H9 (cell line): ENCODE results near the gene KCNN3. TPM values are rescaled to one million over a fixed set of nuclear protein-coding genes. Genes with fewer than 3 reads are reported as not detected.

Source experiments
- DNase-seq: peaks from one replicate; pipeline ENCODE4 v3.0.0-alpha.2; 2017
- H2AFZ ChIP-seq: one replicate; pipeline ENCODE4 v1.6.1; 2013; ENCODE audit warnings: mild to moderate bottlenecking, low read length, control low read depth, moderate library complexity
- H2AK5ac ChIP-seq: 2 replicates; pipeline ENCODE4 v1.6.1; 2013; ENCODE audit warnings: low read length, control low read depth, mixed read lengths; ENCODE audit not compliant: insufficient read length
- H2BK120ac ChIP-seq: one replicate; pipeline ENCODE4 v1.6.1; 2013; ENCODE audit warnings: low read depth, mild to moderate bottlenecking, low read length, control low read depth, inconsistent platforms; ENCODE audit not compliant: poor library complexity, severe bottlenecking
- H2BK12ac ChIP-seq: 2 replicates; pipeline ENCODE4 v1.6.1; 2013; ENCODE audit warnings: low read length, control low read depth, mixed read lengths, low read depth; ENCODE audit not compliant: insufficient read length
- H2BK15ac ChIP-seq: 2 replicates; pipeline ENCODE4 v1.6.1; 2013; ENCODE audit warnings: low read depth, low read length, control low read depth
- H2BK20ac ChIP-seq: one replicate; pipeline ENCODE4 v1.6.1; 2013; ENCODE audit warnings: low read depth, mild to moderate bottlenecking, low read length, control low read depth, inconsistent platforms; ENCODE audit not compliant: poor library complexity, severe bottlenecking
- H2BK5ac ChIP-seq: 2 replicates; pipeline ENCODE4 v1.6.1; 2013; ENCODE audit warnings: low read length, control low read depth, mixed read lengths; ENCODE audit not compliant: insufficient read length
- H3K14ac ChIP-seq: 2 replicates; pipeline ENCODE4 v1.6.1; 2013; ENCODE audit warnings: low read length, control low read depth; ENCODE audit not compliant: insufficient read depth
- H3K18ac ChIP-seq: 2 replicates; pipeline ENCODE4 v1.6.1; 2013; ENCODE audit warnings: low read depth, mild to moderate bottlenecking, mixed read lengths, low read length, control low read depth; ENCODE audit not compliant: insufficient read length
- H3K23ac ChIP-seq: 2 replicates; pipeline ENCODE4 v1.6.1; 2013; ENCODE audit warnings: low read length, control low read depth, mixed read lengths, low read depth; ENCODE audit not compliant: insufficient read length
- H3K23me2 ChIP-seq: 2 replicates; pipeline ENCODE4 v1.6.1; 2013; ENCODE audit warnings: low read depth, mild to moderate bottlenecking, mixed read lengths, low read length, control low read depth; ENCODE audit not compliant: insufficient read length, poor library complexity, severe bottlenecking
- H3K27ac ChIP-seq: 2 replicates; pipeline ENCODE4 v1.5.1; 2013; ENCODE audit warnings: low read length, control low read depth, mixed read lengths, low read depth; ENCODE audit not compliant: insufficient read length
- H3K27me3 ChIP-seq: 2 replicates; pipeline ENCODE4 v1.6.1; 2013; ENCODE audit warnings: low read length, control low read depth, inconsistent platforms; ENCODE audit not compliant: insufficient read depth
- H3K4ac ChIP-seq: 2 replicates; pipeline ENCODE4 v1.6.1; 2013; ENCODE audit warnings: low read depth, mild to moderate bottlenecking, control low read depth, inconsistent platforms, low read length, moderate library complexity
- H3K4me1 ChIP-seq: 2 replicates; pipeline ENCODE4 v1.6.1; 2013; ENCODE audit warnings: low read length, control low read depth, inconsistent platforms; ENCODE audit not compliant: insufficient read depth
- H3K4me2 ChIP-seq: 2 replicates; pipeline ENCODE4 v1.6.1; 2013; ENCODE audit warnings: low read length, control low read depth, mixed read lengths; ENCODE audit not compliant: insufficient read length, insufficient read depth
- H3K56ac ChIP-seq: 2 replicates; pipeline ENCODE4 v1.6.1; 2013; ENCODE audit warnings: low read depth, mild to moderate bottlenecking, mixed read lengths, low read length, control low read depth; ENCODE audit not compliant: insufficient read length
- H3K79me1 ChIP-seq: 2 replicates; pipeline ENCODE4 v1.6.1; 2013; ENCODE audit warnings: low read depth, mild to moderate bottlenecking, moderate library complexity, low read length, control low read depth, inconsistent platforms; ENCODE audit not compliant: insufficient read depth, poor library complexity, severe bottlenecking
- H3K79me2 ChIP-seq: 2 replicates; pipeline ENCODE4 v1.6.1; 2013; ENCODE audit warnings: low read length, control low read depth, inconsistent platforms; ENCODE audit not compliant: insufficient read depth
- H3K9ac ChIP-seq: 2 replicates; pipeline ENCODE4 v1.6.1; 2013; ENCODE audit warnings: low read length, control low read depth, mixed read lengths; ENCODE audit not compliant: insufficient read length; ENCODE audit errors: extremely low read depth
- H3K9me3 ChIP-seq: one replicate; pipeline ENCODE4 v1.6.1; 2013; ENCODE audit warnings: low read depth, low read length, inconsistent platforms; ENCODE audit not compliant: control insufficient read depth
- H3T11ph ChIP-seq: one replicate; pipeline ENCODE4 v1.6.1; 2013; ENCODE audit warnings: mild to moderate bottlenecking, low read length, control low read depth, inconsistent platforms
- H4K20me1 ChIP-seq: one replicate; pipeline ENCODE4 v1.6.1; 2013; ENCODE audit not compliant: control insufficient read depth, insufficient read length, insufficient read depth
- H4K5ac ChIP-seq: 2 replicates; pipeline ENCODE4 v1.6.1; 2013; ENCODE audit warnings: low read depth, mild to moderate bottlenecking, mixed read lengths, low read length, control low read depth; ENCODE audit not compliant: insufficient read length
- H4K8ac ChIP-seq: replicated peaks from 2 replicates; pipeline ENCODE4 v1.6.1; 2013; ENCODE audit warnings: low read length, control low read depth, mixed read lengths, low read depth; ENCODE audit not compliant: insufficient read length
- H4K91ac ChIP-seq: 2 replicates; pipeline ENCODE4 v1.6.1; 2013; ENCODE audit warnings: low read depth, mild to moderate bottlenecking, moderate library complexity, mixed read lengths, low read length, control low read depth; ENCODE audit not compliant: insufficient read length
- H3K27ac Mint-ChIP-seq, 3 experiments: 2 replicates in 2 of 3; 3 replicates in 1 of 3; pipeline ENCODE4 v1.8.0; 2020 to 2021; ENCODE audit warnings: mixed read lengths in 3 of 3, mild to moderate bottlenecking in 1 of 3, moderate library complexity in 1 of 3
- H3K27me3 Mint-ChIP-seq: 2 replicates; pipeline ENCODE4 v1.8.0; 2021; ENCODE audit warnings: low read depth, mild to moderate bottlenecking, moderate library complexity, mixed read lengths
- H3K36me3 Mint-ChIP-seq, 3 experiments: 2 replicates in 2 of 3; 3 replicates in 1 of 3; pipeline ENCODE4 v1.8.0; 2020 to 2021; ENCODE audit warnings: low read depth in 3 of 3, mixed read lengths in 3 of 3; ENCODE audit not compliant: insufficient read depth in 1 of 3
- H3K4me1 Mint-ChIP-seq, 2 experiments: 2 replicates each; pipeline ENCODE4 v1.8.0; 2020; ENCODE audit warnings: mixed read lengths in 2 of 2
- H3K4me3 Mint-ChIP-seq, 2 experiments: 2 replicates in 1 of 2; 3 replicates in 1 of 2; pipeline ENCODE4 v1.8.0; 2020 to 2021; ENCODE audit warnings: mild to moderate bottlenecking in 2 of 2, mixed read lengths in 2 of 2, moderate library complexity in 1 of 2
- H3K9me3 Mint-ChIP-seq, 2 experiments: 2 replicates in 1 of 2; 3 replicates in 1 of 2; pipeline ENCODE4 v1.8.0; 2020; ENCODE audit warnings: mild to moderate bottlenecking in 2 of 2, mixed read lengths in 2 of 2, moderate library complexity in 1 of 2
- WGBS: extraction: QIAGEN DNeasy Blood & Tissue Kit; methylation state at CpG from one replicate; pipeline ENCODE4 v1.1.7; 2013; ENCODE audit warnings: missing lambda C conversion rate, low lambda C conversion rate, mixed read lengths; ENCODE audit not compliant: insufficient read length; ENCODE audit errors: extremely low coverage; 5-methylcytosine and 5-hydroxymethylcytosine counted together
- total RNA-seq: library from RNA; stranded (reverse); gene quantifications from 2 replicates; pipeline ENCODE4 v1.2.1, GENCODE V29; 2021
- TF ChIP-seq, protein P1 (sequence below): fragments of 200-600 bp; sonication (generic); conservative IDR thresholded peaks from 3 replicates; pipeline ENCODE4 v1.8.0; 2021; ENCODE audit warnings: antibody characterized with exemption, mild to moderate bottlenecking

Gene KCNN3
- total RNA-seq, 1 experiment from 2014 or later, result 0.83 TPM

DNA sequence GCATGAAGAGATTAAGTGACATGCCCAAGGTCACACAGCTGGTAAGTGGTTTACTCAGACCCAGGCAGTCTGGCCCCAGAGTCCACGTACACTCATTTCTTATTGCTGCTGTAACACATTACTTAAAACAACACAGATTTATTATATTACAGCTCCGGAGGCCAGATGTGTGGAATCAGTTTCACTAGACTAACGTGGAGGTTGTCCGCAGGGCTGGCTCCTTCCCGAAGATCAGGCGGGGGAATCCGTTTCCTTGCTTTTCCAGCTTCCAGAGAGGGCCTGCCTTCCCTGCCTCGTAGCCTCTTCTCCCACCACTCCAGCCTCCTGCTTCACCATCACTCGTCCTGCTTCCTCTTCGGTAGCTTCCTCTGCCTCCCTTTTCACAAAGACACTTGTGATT, 81.2 kb downstream of the KCNN3 start:
- Histone ChIP-seq H2BK120ac (no peak overlapping the region), H4K5ac (no peak overlapping the region)
- H3K27ac Mint-ChIP-seq, result no peak overlapping the region

More for the DNA sequence above, 81.2 kb downstream of the KCNN3 start:
- H3K9ac ChIP-seq, result no peak overlapping the region
- no peaks in the 10 kb centered on the region for H3K27me3 ChIP-seq
- no peaks in the 10 kb centered on the region for H3K4me1 ChIP-seq
- H3K4me3 Mint-ChIP-seq, result no peak overlapping the region
- H2BK12ac ChIP-seq, result no peak overlapping the region
- TF ChIP-seq, protein P1, sequence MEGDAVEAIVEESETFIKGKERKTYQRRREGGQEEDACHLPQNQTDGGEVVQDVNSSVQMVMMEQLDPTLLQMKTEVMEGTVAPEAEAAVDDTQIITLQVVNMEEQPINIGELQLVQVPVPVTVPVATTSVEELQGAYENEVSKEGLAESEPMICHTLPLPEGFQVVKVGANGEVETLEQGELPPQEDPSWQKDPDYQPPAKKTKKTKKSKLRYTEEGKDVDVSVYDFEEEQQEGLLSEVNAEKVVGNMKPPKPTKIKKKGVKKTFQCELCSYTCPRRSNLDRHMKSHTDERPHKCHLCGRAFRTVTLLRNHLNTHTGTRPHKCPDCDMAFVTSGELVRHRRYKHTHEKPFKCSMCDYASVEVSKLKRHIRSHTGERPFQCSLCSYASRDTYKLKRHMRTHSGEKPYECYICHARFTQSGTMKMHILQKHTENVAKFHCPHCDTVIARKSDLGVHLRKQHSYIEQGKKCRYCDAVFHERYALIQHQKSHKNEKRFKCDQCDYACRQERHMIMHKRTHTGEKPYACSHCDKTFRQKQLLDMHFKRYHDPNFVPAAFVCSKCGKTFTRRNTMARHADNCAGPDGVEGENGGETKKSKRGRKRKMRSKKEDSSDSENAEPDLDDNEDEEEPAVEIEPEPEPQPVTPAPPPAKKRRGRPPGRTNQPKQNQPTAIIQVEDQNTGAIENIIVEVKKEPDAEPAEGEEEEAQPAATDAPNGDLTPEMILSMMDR, result no peak
- H3K36me3 Mint-ChIP-seq, result no peaks in the 10 kb centered on the region
- H3K4ac ChIP-seq, result no peak overlapping the region
- no peaks in the 10 kb centered on the region for H3K9me3 Mint-ChIP-seq
- no peak overlapping the region for H2BK20ac ChIP-seq
- no peaks in the 10 kb centered on the region for H3K79me2 ChIP-seq
- H3K27me3 Mint-ChIP-seq, result peaks cover 11% of the 10 kb centered on the region
- H3K23me2 ChIP-seq, result no peaks in the 10 kb centered on the region
- peaks cover 16 to 21% of the 10 kb centered on the region in 2 experiments for H3K4me1 Mint-ChIP-seq
- no peak overlapping the region for H3K27ac ChIP-seq
- H2AK5ac ChIP-seq, result no peak overlapping the region
- H3K4me2 ChIP-seq, result no peak overlapping the region
- no peak overlapping the region for H3K23ac ChIP-seq
- WGBS, result no CpG with 5 or more reads among the region's 10 CpGs
- H3K14ac ChIP-seq, result no peak overlapping the region
- no peaks in the 10 kb centered on the region for H4K20me1 ChIP-seq
- H3K18ac ChIP-seq, result no peak overlapping the region
- H3K79me1 ChIP-seq, result no peaks in the 10 kb centered on the region
- DNase-seq, result no peak
- H3K9me3 ChIP-seq, result no peaks in the 10 kb centered on the region
- no peak overlapping the region for H2BK15ac ChIP-seq
- H2AFZ ChIP-seq, result no peak overlapping the region
- H2BK5ac ChIP-seq, result no peak overlapping the region
- H3T11ph ChIP-seq, result no peak overlapping the region
- H3K56ac ChIP-seq, result no peak overlapping the region
- H4K8ac ChIP-seq, result no peak overlapping the region
- H4K91ac ChIP-seq, result no peak overlapping the region
